HepG2 (cell line): ENCODE measurements around the gene ZNF217. TPM values are rescaled to one million over a fixed set of nuclear protein-coding genes. Genes with fewer than 3 reads are reported as not detected.

Experiments used
- ATF1 ChIP-seq: IDR thresholded peaks from 2 replicates; pipeline ENCODE4 v1.6.1; 2016; ENCODE audit warnings: mild to moderate bottlenecking, control low read depth
- BHLHE40 ChIP-seq: IDR thresholded peaks from 2 replicates; pipeline ENCODE4 v1.6.1; 2011; ENCODE audit warnings: low read length, improper control_type of control experiment
- BRCA1 ChIP-seq: sonication (generic); formaldehyde crosslinking; IDR thresholded peaks from 2 replicates; pipeline ENCODE4 v1.4.0; 2020; ENCODE audit warnings: missing genetic modification reagents
- CEBPG ChIP-seq: IDR thresholded peaks from 2 replicates; pipeline ENCODE4 v1.6.1; 2016
- CENPT ChIP-seq: sonication (generic); formaldehyde crosslinking; IDR thresholded peaks from 2 replicates; pipeline ENCODE4 v1.8.0; 2022; ENCODE audit warnings: low read depth, mild to moderate bottlenecking, moderate library complexity, missing genetic modification reagents
- EZH2 ChIP-seq: conservative IDR thresholded peaks from 2 replicates; pipeline ENCODE4 v1.6.1; 2012; ENCODE audit warnings: mild to moderate bottlenecking, low read depth, low read length, moderate library complexity
- GATAD1 ChIP-seq: IDR thresholded peaks from 2 replicates; pipeline ENCODE4 v1.6.1; 2016; ENCODE audit warnings: missing genetic modification reagents, missing compliant biosample characterization
- MIER3 ChIP-seq: IDR thresholded peaks from 2 replicates; pipeline ENCODE4 v1.6.1; 2016; ENCODE audit warnings: missing compliant biosample characterization, borderline replicate concordance
- MTF1 ChIP-seq: sonication (generic); formaldehyde crosslinking; IDR thresholded peaks from 2 replicates; pipeline ENCODE4 v1.5.0; 2020; ENCODE audit warnings: missing genetic modification reagents
- NAIF1 ChIP-seq: sonication (generic); formaldehyde crosslinking; IDR thresholded peaks from 2 replicates; pipeline ENCODE4 v1.5.0; 2020; ENCODE audit warnings: mild to moderate bottlenecking, missing genetic modification reagents, borderline replicate concordance
- NR2F6 ChIP-seq, 2 experiments: IDR thresholded peaks; 2 replicates each; pipeline ENCODE4 v1.6.1; 2016; ENCODE audit warnings: antibody characterized with exemption in 1 of 2, mild to moderate bottlenecking in 1 of 2
- SSRP1 ChIP-seq: IDR thresholded peaks from 2 replicates; pipeline ENCODE4 v1.6.1; 2016; ENCODE audit warnings: control low read depth
- TOE1 ChIP-seq: sonication (generic); formaldehyde crosslinking; IDR thresholded peaks from 2 replicates; pipeline ENCODE4 v1.4.0; 2020; ENCODE audit warnings: mild to moderate bottlenecking, missing genetic modification reagents
- ZBTB21 ChIP-seq: sonication (generic); formaldehyde crosslinking; IDR thresholded peaks from 2 replicates; pipeline ENCODE4 v1.4.0; 2020; ENCODE audit warnings: missing genetic modification reagents
- ZNF431 ChIP-seq: sonication (generic); formaldehyde crosslinking; IDR thresholded peaks from 2 replicates; pipeline ENCODE4 v1.9.0; 2022; ENCODE audit warnings: missing genetic modification reagents, low read depth, mild to moderate bottlenecking, borderline replicate concordance
- ZNF547 ChIP-seq: sonication (generic); formaldehyde crosslinking; IDR thresholded peaks from 2 replicates; pipeline ENCODE4 v1.5.1; 2020; ENCODE audit warnings: mild to moderate bottlenecking, missing genetic modification reagents
- ZNF550 ChIP-seq: sonication (generic); formaldehyde crosslinking; IDR thresholded peaks from 2 replicates; pipeline ENCODE4 v1.4.0; 2020; ENCODE audit warnings: mild to moderate bottlenecking, missing genetic modification reagents, borderline replicate concordance
- ZNF567 ChIP-seq: sonication (generic); formaldehyde crosslinking; IDR thresholded peaks from 2 replicates; pipeline ENCODE4 v1.8.1; 2023; ENCODE audit warnings: mild to moderate bottlenecking, missing genetic modification reagents, borderline replicate concordance
- ZNF569 ChIP-seq: sonication (generic); formaldehyde crosslinking; IDR thresholded peaks from 2 replicates; pipeline ENCODE4 v1.5.0; 2020; ENCODE audit warnings: mild to moderate bottlenecking, missing genetic modification reagents, moderate library complexity, borderline replicate concordance
- ZNF629 ChIP-seq: sonication (generic); formaldehyde crosslinking; conservative IDR thresholded peaks from 2 replicates; pipeline ENCODE4 v1.5.0; 2020; ENCODE audit warnings: missing genetic modification reagents
- ZNF761 ChIP-seq: sonication (generic); formaldehyde crosslinking; conservative IDR thresholded peaks from 2 replicates; pipeline ENCODE4 v1.4.0; 2020; ENCODE audit warnings: mild to moderate bottlenecking, missing genetic modification reagents
- ZNF788 ChIP-seq: sonication (generic); formaldehyde crosslinking; IDR thresholded peaks from 2 replicates; pipeline ENCODE4 v1.5.0; 2020; ENCODE audit warnings: mild to moderate bottlenecking, missing genetic modification reagents, borderline replicate concordance
- polyA plus RNA-seq, 8 experiments: library from polyadenylated mRNA; depleted of rRNA in 3 of 8; stranded (reverse) in 7 of 8; unstranded in 1 of 8; fragments of >200 nt; fragmentation: Illumina TruSeq in 4 of 8; extraction: Trizol in 4 of 8; gene quantifications; 2 replicates each; pipeline versions ENCODE4 v1.2.1 to v1.2.3, GENCODE V29; 2011 to 2016; ENCODE audit warnings: low read depth in 4 of 8, missing spikeins in 1 of 8, mixed read lengths in 1 of 8; ENCODE audit not compliant: insufficient read depth in 1 of 8
- total RNA-seq, 5 experiments: library from RNA; depleted of rRNA; stranded (reverse); fragments of >200 nt; fragmentation: Illumina TruSeq; extraction: Trizol; gene quantifications; 2 replicates each; pipeline ENCODE4 v1.2.3, GENCODE V29; 2016; ENCODE audit warnings: low read depth in 1 of 5
- TF ChIP-seq, protein P1 (sequence below): sonication (generic); formaldehyde crosslinking; IDR thresholded peaks from 2 replicates; pipeline ENCODE4 v1.8.0; 2022; ENCODE audit warnings: mild to moderate bottlenecking, missing genetic modification reagents, moderate library complexity
- TF ChIP-seq, protein P2 (sequence below): sonication (generic); formaldehyde crosslinking; IDR thresholded peaks from 2 replicates; pipeline ENCODE4 v1.5.1; 2020; ENCODE audit warnings: mild to moderate bottlenecking, missing genetic modification reagents, borderline replicate concordance
- TF ChIP-seq, protein P3 (sequence below): sonication (generic); formaldehyde crosslinking; IDR thresholded peaks from 2 replicates; pipeline ENCODE4 v1.8.1; 2022; ENCODE audit warnings: low read depth, mild to moderate bottlenecking, missing genetic modification reagents
- TF ChIP-seq, protein P4 (sequence below): sonication (generic); formaldehyde crosslinking; IDR thresholded peaks from 2 replicates; pipeline ENCODE4 v1.8.0; 2023; ENCODE audit warnings: mild to moderate bottlenecking, missing genetic modification reagents

ZNF217 gene
- total and polyA plus RNA-seq, 2 of the 13 experiments (the other 11 are each of a cell fraction or from before 2014, with no cell fraction given) = 22.3 to 29.8 TPM

DNA sequence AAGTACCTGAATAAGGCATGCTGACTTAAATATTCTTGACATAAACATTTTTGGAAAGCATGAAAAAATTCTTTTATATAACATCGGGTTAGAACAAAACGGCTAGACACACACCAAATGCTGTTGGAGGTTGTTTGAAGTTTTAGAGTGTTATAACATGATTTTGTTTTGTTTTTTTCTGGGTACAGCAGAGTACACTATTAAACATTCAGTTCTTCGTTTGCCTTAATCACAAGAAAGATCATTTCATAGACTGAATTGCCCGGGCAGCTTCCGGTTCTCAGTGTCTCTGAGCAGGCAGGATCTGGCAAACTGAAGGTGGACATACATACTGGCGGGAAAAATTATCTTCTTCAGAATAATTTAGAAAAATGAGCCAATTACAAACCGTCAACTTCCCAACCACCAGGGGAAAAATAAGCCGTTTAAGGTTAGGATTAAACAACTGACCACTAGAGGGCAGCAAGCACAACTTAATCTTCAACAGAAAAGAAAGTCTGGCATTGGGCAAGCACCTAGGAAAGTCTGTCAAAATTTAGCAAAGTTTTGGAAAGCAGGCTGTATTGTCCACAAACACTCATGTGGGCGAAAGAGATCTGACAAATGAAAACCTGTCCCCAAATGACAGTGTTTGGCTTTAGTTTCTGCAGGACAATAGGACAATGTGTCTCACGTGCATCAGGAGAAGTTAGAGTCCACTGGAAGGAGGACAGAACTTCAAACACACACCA lies 15.0 kb downstream of the ZNF217 start (continued):
- TF ChIP-seq, protein P1, sequence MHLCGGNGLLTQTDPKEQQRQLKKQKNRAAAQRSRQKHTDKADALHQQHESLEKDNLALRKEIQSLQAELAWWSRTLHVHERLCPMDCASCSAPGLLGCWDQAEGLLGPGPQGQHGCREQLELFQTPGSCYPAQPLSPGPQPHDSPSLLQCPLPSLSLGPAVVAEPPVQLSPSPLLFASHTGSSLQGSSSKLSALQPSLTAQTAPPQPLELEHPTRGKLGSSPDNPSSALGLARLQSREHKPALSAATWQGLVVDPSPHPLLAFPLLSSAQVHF = no peak
- TF ChIP-seq EZH2 (no peak), NAIF1 (CRISPR knock-in tag) (no peak; the same call in 1 of the 2 replicates), BHLHE40 (peak; percentile 92), MTF1 (no peak), ZBTB21 (CRISPR knock-in tag) (no peak), MIER3 (0 out of 2 replicates have a peak, but pooled peaks have one; percentile 57), ZNF629 (CRISPR knock-in tag) (no peak; the same call in 1 of the 2 replicates), ZNF569 (CRISPR knock-in tag) (no peak), ZNF788 (CRISPR knock-in tag) (no peak), ZNF761 (no peak), TOE1 (no peak), BRCA1 (no peak; the same call in 1 of the 2 replicates), ATF1 (CRISPR knock-in tag) (no peak), CENPT (CRISPR knock-in tag) (no peak), CEBPG (CRISPR knock-in tag) (peak; percentile 82), ZNF567 (CRISPR knock-in tag) (no peak; the same call in 1 of the 2 replicates), NR2F6 (IDR thresholded peaks at IDR 0.05) (no peak), NR2F6 (CRISPR knock-in tag; IDR thresholded peaks at IDR 0.05) (peak; percentile 35; the same call in 1 of the 2 replicates), ZNF547 (no peak), ZNF550 (CRISPR knock-in tag) (no peak), SSRP1 (peak; percentile 85; the same call in 1 of the 2 replicates), ZNF431 (CRISPR knock-in tag) (no peak), GATAD1 (CRISPR knock-in tag) (peak; percentile 54; the same call in 1 of the 2 replicates)
- TF ChIP-seq, protein P2, sequence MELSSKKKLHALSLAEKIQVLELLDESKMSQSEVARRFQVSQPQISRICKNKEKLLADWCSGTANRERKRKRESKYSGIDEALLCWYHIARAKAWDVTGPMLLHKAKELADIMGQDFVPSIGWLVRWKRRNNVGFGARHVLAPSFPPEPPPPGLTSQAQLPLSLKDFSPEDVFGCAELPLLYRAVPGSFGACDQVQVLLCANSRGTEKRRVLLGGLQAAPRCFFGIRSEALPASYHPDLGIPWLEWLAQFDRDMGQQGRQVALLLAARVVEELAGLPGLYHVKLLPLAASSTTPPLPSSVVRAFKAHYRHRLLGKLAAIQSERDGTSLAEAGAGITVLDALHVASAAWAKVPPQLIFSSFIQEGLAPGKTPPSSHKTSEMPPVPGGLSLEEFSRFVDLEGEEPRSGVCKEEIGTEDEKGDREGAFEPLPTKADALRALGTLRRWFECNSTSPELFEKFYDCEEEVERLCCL (CRISPR knock-in tag) = no peak
- TF ChIP-seq, protein P3, sequence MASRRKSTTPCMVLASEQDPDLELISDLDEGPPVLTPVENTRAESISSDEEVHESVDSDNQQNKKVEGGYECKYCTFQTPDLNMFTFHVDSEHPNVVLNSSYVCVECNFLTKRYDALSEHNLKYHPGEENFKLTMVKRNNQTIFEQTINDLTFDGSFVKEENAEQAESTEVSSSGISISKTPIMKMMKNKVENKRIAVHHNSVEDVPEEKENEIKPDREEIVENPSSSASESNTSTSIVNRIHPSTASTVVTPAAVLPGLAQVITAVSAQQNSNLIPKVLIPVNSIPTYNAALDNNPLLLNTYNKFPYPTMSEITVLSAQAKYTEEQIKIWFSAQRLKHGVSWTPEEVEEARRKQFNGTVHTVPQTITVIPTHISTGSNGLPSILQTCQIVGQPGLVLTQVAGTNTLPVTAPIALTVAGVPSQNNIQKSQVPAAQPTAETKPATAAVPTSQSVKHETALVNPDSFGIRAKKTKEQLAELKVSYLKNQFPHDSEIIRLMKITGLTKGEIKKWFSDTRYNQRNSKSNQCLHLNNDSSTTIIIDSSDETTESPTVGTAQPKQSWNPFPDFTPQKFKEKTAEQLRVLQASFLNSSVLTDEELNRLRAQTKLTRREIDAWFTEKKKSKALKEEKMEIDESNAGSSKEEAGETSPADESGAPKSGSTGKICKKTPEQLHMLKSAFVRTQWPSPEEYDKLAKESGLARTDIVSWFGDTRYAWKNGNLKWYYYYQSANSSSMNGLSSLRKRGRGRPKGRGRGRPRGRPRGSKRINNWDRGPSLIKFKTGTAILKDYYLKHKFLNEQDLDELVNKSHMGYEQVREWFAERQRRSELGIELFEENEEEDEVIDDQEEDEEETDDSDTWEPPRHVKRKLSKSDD (CRISPR knock-in tag) = no peak
- TF ChIP-seq, protein P4, sequence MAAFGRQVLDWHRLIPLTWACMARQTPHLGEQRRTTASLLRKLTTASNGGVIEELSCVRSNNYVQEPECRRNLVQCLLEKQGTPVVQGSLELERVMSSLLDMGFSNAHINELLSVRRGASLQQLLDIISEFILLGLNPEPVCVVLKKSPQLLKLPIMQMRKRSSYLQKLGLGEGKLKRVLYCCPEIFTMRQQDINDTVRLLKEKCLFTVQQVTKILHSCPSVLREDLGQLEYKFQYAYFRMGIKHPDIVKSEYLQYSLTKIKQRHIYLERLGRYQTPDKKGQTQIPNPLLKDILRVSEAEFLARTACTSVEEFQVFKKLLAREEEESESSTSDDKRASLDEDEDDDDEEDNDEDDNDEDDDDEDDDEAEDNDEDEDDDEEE (CRISPR knock-in tag) = 0 out of 2 replicates have a peak, but pooled peaks have one; percentile 63
